ENCODE results near the gene RADIL.

Gene RADIL

GRCh38 chr7:4809666-4810065 is 73.8 kb downstream of the RADIL start:
- DNase-seq (ENCODE audit: extremely low spot score): no peak
- ChIA-PET POLR2A (no interaction called here), CTCF (interaction anchor here (0.6 kb wide), 1 partner anchor 25 kb away, joined by 3 read pairs; no protein-coding TSS in a partner anchor)
- TF ChIP-seq BHLHE40 (IDR thresholded peaks at IDR 0.05; ENCODE audit: borderline replicate concordance): no peak
- no peak for TF ChIP-seq HDGF (IDR thresholded peaks at IDR 0.05; ENCODE audit: borderline replicate concordance)
- TF ChIP-seq TARDBP (IDR thresholded peaks at IDR 0.05): no peak
- no peak for TF ChIP-seq L3MBTL2 (conservative IDR thresholded peaks at IDR 0.05)
- TF ChIP-seq CTBP1 (IDR thresholded peaks at IDR 0.05; ENCODE audit: borderline replicate concordance): no peak
- TF ChIP-seq SUZ12 (IDR thresholded peaks at IDR 0.05): no peak
- no peak for TF ChIP-seq ELF4 (IDR thresholded peaks at IDR 0.05)

GRCh38 chr7:4809091-4809591 is 74.4 kb downstream of the RADIL start:
- TF ChIP-seq ELF4 (IDR thresholded peaks at IDR 0.05) (no peak), FOXK2 (IDR thresholded peaks at IDR 0.05) (no peak), CTBP1 (IDR thresholded peaks at IDR 0.05; ENCODE audit: borderline replicate concordance) (no peak), ZNF384 (IDR thresholded peaks at IDR 0.05) (no peak), BHLHE40 (IDR thresholded peaks at IDR 0.05; ENCODE audit: borderline replicate concordance) (no peak), L3MBTL2 (conservative IDR thresholded peaks at IDR 0.05) (no peak), SP1 (IDR thresholded peaks at IDR 0.05) (no peak), FOXM1 (IDR thresholded peaks at IDR 0.05; ENCODE audit: borderline replicate concordance) (no peak), HDGF (IDR thresholded peaks at IDR 0.05; ENCODE audit: borderline replicate concordance) (no peak), TARDBP (IDR thresholded peaks at IDR 0.05) (no peak), SUZ12 (IDR thresholded peaks at IDR 0.05) (no peak), LEF1 (IDR thresholded peaks at IDR 0.05; ENCODE audit: borderline replicate concordance) (no peak), ARNT (IDR thresholded peaks at IDR 0.05) (no peak), NFRKB (IDR thresholded peaks at IDR 0.05) (no peak), FOXA1 (IDR thresholded peaks at IDR 0.05) (no peak), PKNOX1 (IDR thresholded peaks at IDR 0.05) (no peak)
- no peak for DNase-seq (ENCODE audit: extremely low spot score)
- CTCF ChIA-PET: interaction anchor here (0.6 kb wide), 1 partner anchor 26 kb away, joined by 3 read pairs; no protein-coding TSS in a partner anchor
- POLR2A ChIA-PET: no interaction called here

- TF ChIP-seq CTBP1 (IDR thresholded peaks at IDR 0.05; ENCODE audit: borderline replicate concordance) (no peak), PKNOX1 (IDR thresholded peaks at IDR 0.05) (no peak), NFRKB (IDR thresholded peaks at IDR 0.05) (no peak), SP1 (IDR thresholded peaks at IDR 0.05) (no peak), FOXM1 (IDR thresholded peaks at IDR 0.05; ENCODE audit: borderline replicate concordance) (no peak), ARNT (IDR thresholded peaks at IDR 0.05) (no peak), ELF4 (IDR thresholded peaks at IDR 0.05) (no peak), HDGF (IDR thresholded peaks at IDR 0.05; ENCODE audit: borderline replicate concordance) (no peak), LEF1 (IDR thresholded peaks at IDR 0.05; ENCODE audit: borderline replicate concordance) (no peak), ZNF384 (IDR thresholded peaks at IDR 0.05) (no peak), SUZ12 (IDR thresholded peaks at IDR 0.05) (no peak), BHLHE40 (IDR thresholded peaks at IDR 0.05; ENCODE audit: borderline replicate concordance) (no peak), L3MBTL2 (conservative IDR thresholded peaks at IDR 0.05) (no peak)
- ChIA-PET CTCF (interaction anchor here (0.6 kb wide), 1 partner anchor 16 kb away, joined by 3 read pairs; no protein-coding TSS in a partner anchor), POLR2A (no interaction called here)
- DNase-seq (ENCODE audit: extremely low spot score): no peak
Observed at GRCh38 chr7:4808565-4808964, 75.0 kb downstream of the RADIL start.

GRCh38 chr7:4808026-4808425 is 75.5 kb downstream of the RADIL start:
- POLR2A ChIA-PET: no interaction called here
- DNase-seq (ENCODE audit: extremely low spot score): no peak
- no peak for TF ChIP-seq FOXK2 (IDR thresholded peaks at IDR 0.05)
- no peak for TF ChIP-seq LEF1 (IDR thresholded peaks at IDR 0.05; ENCODE audit: borderline replicate concordance)
- no peak for TF ChIP-seq TARDBP (IDR thresholded peaks at IDR 0.05)
- TF ChIP-seq HDGF (IDR thresholded peaks at IDR 0.05; ENCODE audit: borderline replicate concordance): no peak
- no peak for TF ChIP-seq ZNF384 (IDR thresholded peaks at IDR 0.05)
- no peak for TF ChIP-seq PKNOX1 (IDR thresholded peaks at IDR 0.05)
- TF ChIP-seq FOXM1 (IDR thresholded peaks at IDR 0.05; ENCODE audit: borderline replicate concordance): no peak
- no peak for TF ChIP-seq SP1 (IDR thresholded peaks at IDR 0.05)
- TF ChIP-seq L3MBTL2 (conservative IDR thresholded peaks at IDR 0.05): no peak
- TF ChIP-seq CTBP1 (IDR thresholded peaks at IDR 0.05; ENCODE audit: borderline replicate concordance): no peak
- TF ChIP-seq BHLHE40 (IDR thresholded peaks at IDR 0.05; ENCODE audit: borderline replicate concordance): no peak
- no peak for TF ChIP-seq ARNT (IDR thresholded peaks at IDR 0.05)
- TF ChIP-seq NFRKB (IDR thresholded peaks at IDR 0.05): no peak
- no peak for TF ChIP-seq SUZ12 (IDR thresholded peaks at IDR 0.05)
- no peak for TF ChIP-seq FOXA1 (IDR thresholded peaks at IDR 0.05)
- TF ChIP-seq ELF4 (IDR thresholded peaks at IDR 0.05): no peak
- CTCF ChIA-PET: interaction anchor here (0.6 kb wide), 1 partner anchor 16 kb away, joined by 3 read pairs; no protein-coding TSS in a partner anchor

- CTCF ChIA-PET: no interaction called here
- POLR2A ChIA-PET: no interaction called here
- TF ChIP-seq ELF4 (IDR thresholded peaks at IDR 0.05) (no peak), BHLHE40 (IDR thresholded peaks at IDR 0.05; ENCODE audit: borderline replicate concordance) (no peak), HDGF (IDR thresholded peaks at IDR 0.05; ENCODE audit: borderline replicate concordance) (no peak), ZNF384 (IDR thresholded peaks at IDR 0.05) (no peak), FOXK2 (IDR thresholded peaks at IDR 0.05) (no peak), ARNT (IDR thresholded peaks at IDR 0.05) (no peak), LEF1 (IDR thresholded peaks at IDR 0.05; ENCODE audit: borderline replicate concordance) (no peak), SP1 (IDR thresholded peaks at IDR 0.05) (no peak), FOXM1 (IDR thresholded peaks at IDR 0.05; ENCODE audit: borderline replicate concordance) (no peak), FOXA1 (IDR thresholded peaks at IDR 0.05) (no peak), NFRKB (IDR thresholded peaks at IDR 0.05) (no peak), L3MBTL2 (conservative IDR thresholded peaks at IDR 0.05) (no peak), TARDBP (IDR thresholded peaks at IDR 0.05) (no peak), PKNOX1 (IDR thresholded peaks at IDR 0.05) (no peak), CTBP1 (IDR thresholded peaks at IDR 0.05; ENCODE audit: borderline replicate concordance) (no peak), SUZ12 (IDR thresholded peaks at IDR 0.05) (no peak)
- DNase-seq (ENCODE audit: extremely low spot score): no peak
Observed at GRCh38 chr7:4807598-4808016, 75.9 kb downstream of the RADIL start.

All from HEK293T (cell line).